Esophagus muscularis mucosa (tissue), 4 donors: ENCODE measurements around the gene NEURL4.

Source experiments
- CTCF ChIP-seq, 3 experiments: fragments of 200-600 bp in 2 of 3; fragments of 450-650 bp in 1 of 3; sonication (generic) in 2 of 3; IDR thresholded peaks; one replicate each; pipeline ENCODE4 v1.5.1; 2017 to 2019; ENCODE audit warnings: antibody characterized with exemption in 3 of 3, mild to moderate bottlenecking in 2 of 3, moderate library complexity in 1 of 3
- EP300 ChIP-seq: sonication (generic); formaldehyde crosslinking; IDR thresholded peaks from one replicate; pipeline ENCODE4 v1.6.1; 2017; ENCODE audit warnings: antibody characterized with exemption
- POLR2AphosphoS5 ChIP-seq, 2 donors: sonication (generic); formaldehyde crosslinking; IDR thresholded peaks; one replicate each; pipeline ENCODE4 v1.6.1; 2017; ENCODE audit warnings: antibody characterized with exemption in 2 of 2

GRCh38 chr17:7363311-7363710 lies 34.2 kb upstream of the NEURL4 start:
- TF ChIP-seq CTCF (IDR thresholded peaks at IDR 0.05) = no peak
- no peak for TF ChIP-seq POLR2AphosphoS5 (IDR thresholded peaks at IDR 0.05)
- no peak for TF ChIP-seq EP300
